Gastroesophageal sphincter (tissue), 3 donors: Measurements from ENCODE around the gene KCNS1.

ENCODE experiments used
- CTCF ChIP-seq, 4 experiments: fragments of 200-600 bp in 2 of 4; fragments of 450-650 bp in 2 of 4; sonication (generic) in 1 of 4; IDR thresholded peaks; one replicate each; pipeline ENCODE4 v1.5.1; 2017 to 2019; ENCODE audit warnings: antibody characterized with exemption in 4 of 4, mild to moderate bottlenecking in 2 of 4, moderate library complexity in 2 of 4
- POLR2A ChIP-seq, 2 donors: fragments of 450-650 bp; IDR thresholded peaks; one replicate each; pipeline ENCODE4 v1.6.1; 2017; ENCODE audit warnings: antibody characterized with exemption in 2 of 2, mild to moderate bottlenecking in 2 of 2, moderate library complexity in 1 of 2

- TF ChIP-seq CTCF (IDR thresholded peaks at IDR 0.05) (no peak), POLR2A (IDR thresholded peaks at IDR 0.05) (no peak)
These were observed 23.4 kb downstream of the KCNS1 start for GRCh38 chr20:45077559-45077958.
